GM03348 (cell line): ENCODE data around the gene PTK6.

ENCODE experiments used
- DNase-seq: peaks from one replicate; pipeline ENCODE4 v3.0.0; 2012; ENCODE audit warnings: low spot score

The PTK6 gene

GRCh38 chr20:63543131-63543530, 6.0 kb upstream of the PTK6 start:
- DNase-seq, result no peak

- DNase-seq, result no peak
Observed at GRCh38 chr20:63542696-63543095, 5.5 kb upstream of the PTK6 start.

- no peak for DNase-seq
Observed at GRCh38 chr20:63542031-63542559, 4.9 kb upstream of the PTK6 start.

GRCh38 chr20:63541371-63541770, 4.2 kb upstream of the PTK6 start:
- DNase-seq, result no peak

- DNase-seq, result peak; percentile 54
Observed at GRCh38 chr20:63540417-63541186, 3.4 kb upstream of the PTK6 start.

DNA sequence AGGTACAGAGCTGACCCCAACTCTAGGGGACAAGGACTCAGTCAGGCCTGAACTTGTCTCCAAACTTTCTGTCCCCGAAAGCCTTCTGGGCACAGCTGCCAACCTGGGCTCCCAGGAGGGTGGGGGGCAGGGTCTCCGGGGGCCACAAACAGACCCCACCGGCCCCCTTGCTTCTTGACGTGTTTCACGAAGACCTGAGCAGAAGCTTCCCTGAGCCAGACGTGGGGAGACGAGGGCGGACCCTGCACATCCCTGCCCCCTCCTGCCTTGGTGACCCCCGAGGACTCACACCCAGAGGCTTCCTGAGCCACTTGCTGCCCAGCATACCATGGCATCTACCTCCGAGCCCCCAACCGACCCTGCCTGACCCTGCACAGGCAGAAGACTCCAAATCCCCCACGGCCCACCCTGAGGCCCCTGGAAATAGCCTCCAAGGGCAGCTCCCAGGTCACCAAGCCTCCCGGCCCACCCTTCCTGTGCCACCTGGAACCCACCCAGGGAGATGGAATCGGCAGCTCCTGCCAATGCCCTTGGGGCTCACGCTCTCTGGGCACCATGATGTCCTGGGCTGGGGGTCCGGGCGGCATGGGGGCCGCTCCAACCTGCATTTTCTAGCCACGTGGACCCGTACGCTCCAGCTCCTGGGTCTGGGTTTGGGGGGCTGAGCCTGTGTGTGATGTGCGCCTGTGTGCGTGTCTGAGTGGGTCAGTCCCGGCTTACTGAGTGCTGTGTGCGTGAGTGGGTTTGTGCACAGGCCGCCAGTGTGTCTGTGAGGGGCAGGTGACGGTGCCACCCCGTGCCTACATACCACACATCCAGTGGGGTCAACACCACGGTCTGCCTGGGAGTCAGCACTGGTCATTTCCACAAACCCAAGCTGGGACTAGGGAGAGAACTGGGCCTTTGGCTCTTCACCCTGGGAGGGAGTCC, 2.5 kb upstream of the PTK6 start:
- DNase-seq, result no peak

- no peak for DNase-seq
Observed at GRCh38 chr20:63539092-63539430, 1.9 kb upstream of the PTK6 start.

GRCh38 chr20:63538204-63539091, 1.3 kb upstream of the PTK6 start:
- no peak for DNase-seq

GRCh38 chr20:63537525-63538203, 488 bp upstream of the PTK6 start:
- peak; percentile 96 for DNase-seq

- DNase-seq, result peak; percentile 63
Observed at GRCh38 chr20:63536241-63536977, 767 bp downstream of the PTK6 start.

DNA sequence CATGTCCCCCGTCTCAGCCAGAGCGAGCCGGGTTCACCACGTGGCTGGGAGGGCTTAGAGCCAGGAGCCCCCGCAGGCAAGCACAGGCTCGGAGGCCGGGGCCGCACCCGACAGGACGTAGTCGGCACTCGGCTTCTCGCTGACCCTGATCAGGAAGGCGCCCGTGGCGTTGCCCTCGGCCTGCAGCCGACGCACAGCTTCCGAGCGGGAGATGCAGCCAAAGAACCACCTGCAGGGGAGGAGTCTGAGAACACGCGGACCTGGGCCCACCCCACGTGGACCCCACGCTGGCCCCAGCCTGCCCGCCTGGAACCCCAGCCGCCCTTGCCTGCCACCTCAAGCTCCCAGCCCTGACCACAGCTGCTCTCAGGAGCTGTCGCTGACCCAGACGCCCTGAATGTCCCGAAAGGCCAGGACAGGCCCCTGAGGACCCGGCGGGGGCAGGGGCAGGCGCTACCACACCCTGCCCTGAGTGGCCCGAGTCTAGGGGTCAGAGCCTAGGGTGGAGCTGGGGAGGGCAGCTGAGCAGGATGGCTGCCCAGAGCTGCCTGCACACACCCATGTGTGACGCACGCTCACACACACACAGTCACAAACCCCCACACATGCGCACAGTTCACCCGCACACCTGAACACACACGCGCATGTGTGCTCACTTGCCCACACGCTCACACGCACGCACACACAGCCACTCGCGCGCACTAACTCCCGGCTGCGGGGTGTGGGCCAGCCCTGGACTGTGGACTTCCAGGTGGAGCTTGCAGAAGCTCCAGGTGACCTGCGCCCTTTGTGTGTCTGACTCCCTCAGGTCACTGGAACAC, 2.1 kb downstream of the PTK6 start:
- no peak for DNase-seq

DNA sequence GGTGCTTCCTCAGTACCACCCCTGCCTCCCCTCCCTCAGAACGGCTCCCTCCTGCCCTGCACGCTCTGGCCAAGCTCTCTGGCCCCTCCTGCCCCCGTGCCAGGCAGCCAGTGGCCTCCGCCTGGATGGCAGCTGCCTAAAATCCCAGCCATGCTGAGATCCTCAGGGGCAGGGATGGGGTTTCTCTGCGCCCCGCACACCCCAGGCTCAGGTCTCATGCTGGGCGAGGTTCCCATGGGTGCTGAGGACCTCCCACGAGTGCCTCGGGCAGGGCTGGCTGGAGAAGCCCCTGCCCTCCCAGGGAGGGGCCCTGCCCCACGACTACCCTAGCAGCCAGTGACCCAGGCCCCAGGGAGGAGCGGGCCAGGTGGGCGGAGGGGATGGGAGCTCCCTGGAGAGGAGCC, 2.7 kb downstream of the PTK6 start:
- DNase-seq, result no peak

DNA sequence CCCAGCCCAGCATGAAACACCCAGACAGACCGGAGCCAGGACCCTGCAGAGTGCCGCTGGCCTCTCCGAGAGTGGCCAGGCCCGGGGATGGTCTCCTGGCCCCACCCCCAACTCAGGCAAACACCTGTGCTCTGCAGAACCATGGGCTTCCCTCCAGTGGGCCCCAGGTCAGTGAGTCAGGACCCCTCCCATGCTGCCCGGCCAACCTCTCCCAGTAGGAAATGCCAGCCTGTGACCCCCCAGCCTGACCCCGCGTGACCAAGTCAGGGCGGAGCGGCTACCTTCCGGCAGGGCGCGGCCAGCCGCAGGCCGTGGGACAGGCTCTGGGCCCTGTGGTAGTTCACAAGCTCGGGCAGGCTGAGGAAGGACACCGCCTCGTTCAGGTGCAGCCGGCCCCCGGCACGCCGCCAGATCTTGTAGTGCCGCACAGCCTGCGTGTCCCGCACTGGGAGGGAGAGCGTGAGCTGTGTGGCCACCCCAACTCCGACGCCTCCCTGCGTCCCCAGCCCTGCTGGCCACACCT, 3.2 kb downstream of the PTK6 start:
- no peak for DNase-seq

DNA sequence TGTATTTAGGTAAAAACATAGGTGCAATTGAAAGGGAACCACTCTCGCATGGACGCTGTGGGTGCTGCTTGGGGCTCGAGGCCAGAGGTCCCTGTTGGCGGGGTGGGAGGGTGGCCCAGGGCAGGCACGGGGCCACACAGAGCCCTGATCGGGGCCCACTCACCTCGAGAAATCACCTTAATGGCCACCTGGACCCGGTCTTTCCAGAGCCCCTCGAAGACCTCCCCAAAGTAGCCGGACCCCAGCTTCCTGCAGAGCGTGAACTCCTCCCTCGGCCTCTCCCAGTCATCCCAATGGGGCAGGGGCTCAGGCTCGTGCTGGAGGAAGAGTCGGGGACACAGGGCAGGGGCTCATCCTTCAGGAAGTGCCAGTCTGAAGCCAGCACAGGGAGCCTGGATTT, 3.8 kb downstream of the PTK6 start:
- DNase-seq, result no peak

- DNase-seq, result no peak
Observed at GRCh38 chr20:63532449-63532971, 4.7 kb downstream of the PTK6 start.

- no peak for DNase-seq
Observed at GRCh38 chr20:63531686-63532448, 5.3 kb downstream of the PTK6 start.

GRCh38 chr20:63530788-63531160, 6.4 kb downstream of the PTK6 start:
- DNase-seq, result no peak
